AML-193 (cell line): ENCODE data around the gene RDH13.
"Not testable (repeated sequence)": the region's sequence is repeated elsewhere in the genome, so short reads cannot be mapped to it uniquely, and the experiment has no call there.

Experiments used
- DNase-seq, 2 experiments: peaks; one replicate each; lab custom pipeline; 2025; lab: John Stamatoyannopoulos, UW

Gene RDH13

DNA sequence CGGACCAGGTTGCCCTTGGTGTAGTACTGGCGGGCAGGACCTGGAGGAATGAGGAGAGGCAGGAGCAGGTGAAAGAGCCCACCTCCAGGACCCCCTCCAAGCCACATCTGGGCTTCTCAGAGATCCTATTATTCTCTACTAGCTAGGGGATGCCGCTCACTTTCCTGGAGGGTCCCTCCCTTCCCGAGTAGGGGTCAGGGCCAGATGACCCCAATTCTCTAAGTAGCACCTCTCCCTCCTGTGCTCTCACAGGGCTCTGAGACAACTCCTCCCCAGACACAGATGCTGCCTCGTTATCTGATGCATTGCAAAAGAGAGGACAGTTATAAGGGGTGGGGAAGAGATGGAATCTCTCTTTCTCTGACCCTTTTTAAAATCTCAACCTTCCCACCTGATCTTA lies 47.8 kb downstream of the RDH13 start:
- no peak for DNase-seq

DNA sequence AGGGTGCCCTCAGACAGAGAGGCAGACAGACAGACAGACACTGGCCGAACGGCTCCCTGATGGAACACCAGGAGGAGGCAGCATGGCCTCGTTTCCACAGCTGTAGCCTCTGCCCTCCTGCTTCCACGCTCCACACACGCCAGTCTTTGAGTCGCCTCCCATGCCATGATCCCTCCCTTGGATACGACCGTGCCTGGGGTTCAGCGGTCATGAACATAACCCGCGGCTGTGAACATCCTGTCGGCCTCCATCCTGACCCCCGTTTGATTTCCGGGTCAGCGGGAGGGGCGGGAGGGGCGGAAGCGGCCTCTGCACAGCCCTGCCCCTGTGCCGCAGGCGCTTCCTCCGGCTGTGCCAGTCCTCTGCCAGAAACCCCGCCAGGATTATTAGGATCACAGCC lies 48.2 kb downstream of the RDH13 start:
- no peak for DNase-seq

DNA sequence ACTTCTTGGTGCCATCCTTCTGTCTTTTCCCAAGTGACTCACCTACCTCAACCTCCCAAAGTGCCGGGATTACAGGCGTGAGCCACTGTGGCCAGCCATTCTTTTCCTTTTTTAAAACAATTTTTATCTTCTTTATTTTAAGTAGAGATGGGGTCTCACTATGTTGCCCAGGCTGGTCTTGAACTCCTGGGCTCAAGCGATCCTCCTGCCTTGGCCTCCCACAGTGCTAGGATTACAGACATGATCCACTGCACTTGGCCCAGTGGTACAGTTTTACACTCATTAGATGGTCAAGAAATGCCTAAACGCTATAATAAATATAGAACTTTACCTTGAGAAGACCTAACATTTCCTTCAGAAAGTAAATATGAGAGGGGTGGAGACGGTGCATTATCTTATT lies 49.4 kb downstream of the RDH13 start:
- DNase-seq, result no peak

DNA sequence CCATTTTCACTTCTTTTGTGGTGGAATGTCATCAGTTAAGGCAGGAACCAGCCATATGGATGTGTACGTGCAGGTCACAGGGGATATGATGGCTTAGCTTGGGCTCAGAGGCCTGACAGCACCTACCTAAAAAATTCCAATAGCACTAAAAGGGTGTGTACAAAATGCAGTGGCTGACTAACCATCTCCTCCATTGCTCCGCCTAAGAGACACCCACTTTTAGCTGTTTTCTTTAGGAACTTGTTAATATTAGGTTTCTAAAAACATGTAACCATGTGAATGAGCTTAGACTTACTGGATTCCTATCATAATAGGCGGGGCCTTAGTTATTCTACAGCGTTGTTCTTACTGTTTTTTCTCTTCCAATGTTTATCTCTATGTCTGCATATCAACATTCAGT lies 50.6 kb downstream of the RDH13 start:
- no peak for DNase-seq

DNA sequence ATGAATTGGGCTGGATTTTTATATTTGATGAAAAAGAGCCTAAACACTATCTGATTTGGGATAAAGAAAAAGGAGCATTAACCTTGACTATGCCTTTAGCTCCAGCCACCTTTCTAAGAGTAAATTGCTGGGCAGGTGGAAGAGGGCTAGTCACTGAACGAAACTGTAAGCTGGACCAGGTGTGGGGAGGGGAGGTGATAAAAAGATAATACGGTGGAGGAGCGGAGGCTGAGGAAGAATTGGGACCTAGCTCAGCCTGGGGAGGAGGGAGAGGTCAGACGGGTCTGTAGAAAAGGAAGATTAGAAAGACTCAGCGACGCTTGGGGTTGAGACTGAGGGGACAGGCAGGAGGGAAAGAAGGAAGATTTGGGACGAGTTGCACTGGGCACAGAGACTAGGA lies 52.4 kb downstream of the RDH13 start:
- not testable (repeated sequence) for DNase-seq

DNA sequence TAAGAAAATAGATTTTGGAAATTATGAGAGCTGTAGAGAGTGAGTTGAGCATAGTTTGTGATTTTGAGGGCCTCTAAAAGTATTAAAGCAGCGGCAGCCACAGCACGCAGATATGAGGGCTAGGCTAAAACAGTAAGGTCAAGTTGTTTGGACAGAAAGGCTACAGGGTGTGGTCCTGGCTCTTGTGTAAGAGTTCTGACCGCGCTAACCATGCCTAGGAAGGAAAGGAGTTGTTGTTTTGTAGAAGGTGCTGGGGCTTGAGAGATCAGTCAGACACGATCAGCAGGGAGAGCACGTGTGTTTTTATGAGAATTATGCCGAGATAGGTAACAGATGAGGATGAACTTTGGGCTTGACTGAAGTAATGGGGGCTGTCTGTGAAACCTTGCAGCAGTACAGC lies 54.2 kb downstream of the RDH13 start:
- DNase-seq, result not testable (repeated sequence)

DNA sequence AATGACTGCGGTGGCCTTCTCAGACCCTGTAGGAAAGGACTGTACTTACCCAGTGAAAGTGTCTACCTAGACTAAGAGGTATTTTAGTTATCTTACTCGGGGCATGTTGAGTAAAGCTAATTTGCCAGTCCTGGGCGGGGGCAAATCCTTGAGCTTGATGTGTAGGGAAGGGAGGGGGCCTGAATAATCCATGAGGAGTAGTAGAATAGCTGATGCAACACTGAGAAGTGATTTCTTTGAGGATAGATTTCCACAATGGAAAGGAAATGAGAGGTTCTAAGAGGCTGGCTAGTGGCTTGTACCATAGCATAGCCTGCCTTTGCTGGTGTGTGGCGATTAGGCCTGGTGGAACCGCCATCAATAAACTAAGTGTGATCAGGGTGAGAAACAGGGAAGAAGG lies 54.8 kb downstream of the RDH13 start:
- DNase-seq, result not testable (repeated sequence)

DNA sequence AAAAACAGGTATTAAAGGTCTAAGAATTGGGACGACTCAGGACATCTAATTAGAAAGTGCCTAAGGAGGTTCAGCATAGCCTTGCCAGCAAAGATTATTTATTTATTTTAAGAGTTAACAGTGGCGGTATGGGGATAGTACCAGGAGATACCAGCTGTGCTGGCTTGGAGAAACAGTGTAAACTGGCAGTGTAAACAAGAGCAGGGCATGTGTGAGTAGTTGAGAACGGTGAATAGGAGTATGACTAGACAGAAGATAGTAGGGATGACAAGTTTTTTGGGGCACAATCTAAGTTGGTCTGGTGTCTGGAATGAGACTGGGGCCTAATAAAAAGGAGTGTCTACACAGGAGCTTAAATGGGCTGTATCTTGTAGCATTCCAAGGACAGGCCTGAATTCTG lies 55.4 kb downstream of the RDH13 start:
- not testable (repeated sequence) for DNase-seq

DNA sequence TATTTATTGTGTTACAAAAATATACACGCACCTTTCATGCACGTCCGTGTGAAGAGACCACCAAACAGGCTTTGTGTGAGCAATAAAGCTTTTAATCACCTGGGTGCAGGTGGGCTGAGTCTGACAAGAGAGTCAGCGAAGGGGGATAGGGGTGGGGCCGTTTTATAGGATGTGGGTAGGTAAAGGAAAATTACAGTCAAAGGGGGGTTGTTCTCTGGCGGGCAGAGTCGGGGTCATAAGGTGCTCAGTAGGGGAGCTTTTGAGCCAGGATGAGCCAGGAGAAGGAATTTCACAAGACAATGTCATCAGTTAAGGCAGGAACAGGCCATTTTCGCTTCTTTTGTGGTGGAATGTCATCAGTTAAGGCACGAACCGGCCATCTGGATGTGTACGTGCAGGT lies 56.2 kb downstream of the RDH13 start:
- not testable (repeated sequence) for DNase-seq

DNA sequence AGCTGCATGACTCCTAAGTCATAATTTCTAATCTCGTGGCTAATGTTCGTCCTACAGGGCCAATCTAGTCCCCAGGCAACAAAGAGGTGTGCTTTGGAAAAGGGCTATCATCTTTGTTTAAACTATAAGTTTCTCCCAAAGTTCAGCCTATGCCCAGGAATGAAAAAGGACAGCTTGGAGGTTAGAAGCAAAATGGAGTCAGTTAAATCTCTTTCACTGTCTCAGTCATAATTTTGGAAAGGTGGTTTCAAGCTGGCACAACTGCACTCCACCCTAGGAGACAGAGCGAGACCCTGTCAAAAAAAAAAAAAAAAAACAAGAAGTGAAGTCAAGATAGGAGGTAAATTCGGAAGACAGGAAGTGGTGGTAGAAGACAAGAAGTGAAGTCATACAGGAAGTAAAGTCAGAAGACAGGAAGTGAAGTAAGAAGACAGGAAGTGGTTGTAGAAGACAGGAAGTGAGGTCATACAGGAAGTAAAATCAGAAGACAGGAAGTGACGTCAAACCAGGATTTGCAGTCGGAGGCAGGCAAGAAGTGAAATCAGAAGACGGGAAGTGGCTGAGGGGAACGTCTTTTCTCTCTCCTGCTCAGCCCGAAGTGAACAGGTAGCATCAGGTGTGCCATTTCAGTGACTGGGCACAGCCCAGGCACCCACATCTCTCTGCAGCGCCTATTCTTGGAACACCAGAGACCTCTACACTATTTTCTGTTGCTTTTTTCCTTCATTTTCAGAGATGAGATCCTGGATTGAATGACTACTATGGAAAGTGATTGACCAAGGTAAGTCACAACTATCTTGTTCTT lies 57.1 kb downstream of the RDH13 start:
- peak; percentile 76 to 80 for DNase-seq

DNA sequence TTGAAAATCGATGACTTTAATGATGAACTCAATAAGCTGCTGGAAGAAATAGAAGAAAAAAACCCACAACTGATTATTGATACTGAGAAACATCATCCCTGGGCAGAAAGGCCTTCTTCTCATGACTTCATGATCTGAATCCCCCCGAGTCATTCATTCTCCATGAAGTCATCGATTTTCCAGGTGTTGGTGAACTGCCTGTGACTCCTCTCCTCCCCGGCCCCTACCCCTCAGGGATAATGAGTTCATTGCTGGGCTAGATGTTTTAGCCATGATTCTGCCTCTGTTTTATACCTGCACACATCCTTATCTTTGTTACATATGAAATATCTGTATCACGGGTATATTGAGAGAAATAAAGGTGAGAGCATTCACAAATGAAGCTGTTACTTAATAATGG lies 62.2 kb downstream of the RDH13 start:
- DNase-seq, result no peak

DNA sequence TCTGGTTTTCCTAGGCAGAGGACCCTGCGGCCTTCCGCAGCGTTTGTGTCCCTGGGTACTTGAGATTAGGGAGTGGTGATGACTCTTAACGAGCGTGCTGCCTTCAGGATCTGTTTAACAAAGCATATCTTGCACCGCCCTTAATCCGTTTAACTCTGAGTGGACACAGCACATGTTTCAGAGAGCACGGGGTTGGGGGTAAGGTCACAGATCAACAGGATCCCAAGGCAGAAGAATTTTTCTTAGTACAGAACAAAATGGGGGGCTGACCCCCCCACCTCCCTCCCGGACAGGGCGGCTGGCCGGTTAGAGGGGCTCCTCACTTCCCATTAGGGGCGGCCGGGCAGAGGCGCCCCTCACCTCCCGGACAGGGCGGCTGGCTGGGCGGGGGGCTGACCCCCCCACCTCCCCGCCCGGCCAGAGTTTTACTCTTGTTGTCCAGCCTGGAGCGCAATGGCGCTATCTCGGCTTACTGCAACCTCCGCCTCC lies 64.2 kb downstream of the RDH13 start:
- not testable (repeated sequence) for DNase-seq

DNA sequence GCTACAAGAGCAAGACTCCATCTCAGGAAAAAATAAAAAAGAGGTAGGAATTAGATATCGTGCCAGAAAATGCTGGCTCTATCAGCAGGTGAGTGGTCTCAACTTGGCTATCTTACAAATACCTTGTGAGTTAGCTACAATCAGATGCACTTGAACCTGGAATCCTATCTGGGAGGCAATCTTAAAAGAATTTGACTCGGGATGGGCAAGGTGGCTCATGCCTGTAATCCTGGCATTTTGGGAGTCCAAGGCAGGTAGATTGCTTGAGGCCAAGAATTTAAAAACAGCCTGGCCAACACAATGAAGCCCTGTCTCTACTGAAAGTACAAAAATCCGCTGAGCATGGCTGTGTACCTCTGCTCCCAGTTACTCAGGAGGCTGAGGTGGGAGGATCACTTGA lies 67.4 kb downstream of the RDH13 start:
- DNase-seq, result no peak
